HG02678 (cell line): ENCODE data around the gene GTSF1L.

ENCODE experiments used
- ATAC-seq: cut with Tn5 transposase; IDR thresholded peaks from one replicate; pipeline ENCODE4 v1.9.1; 2021; ENCODE audit warnings: mild to moderate bottlenecking, moderate library complexity; ENCODE audit not compliant: unreplicated experiment

The GTSF1L gene

GRCh38 chr20:43746344-43747137 lies 19.7 kb upstream of the GTSF1L start:
- ATAC-seq, result no peak

GRCh38 chr20:43744966-43745730 lies 18.3 kb upstream of the GTSF1L start:
- no peak for ATAC-seq

- no peak for ATAC-seq
Measured at GRCh38 chr20:43744151-43744611, 17.4 kb upstream of the GTSF1L start.

GRCh38 chr20:43740642-43741041 lies 13.8 kb upstream of the GTSF1L start:
- no peak for ATAC-seq

DNA sequence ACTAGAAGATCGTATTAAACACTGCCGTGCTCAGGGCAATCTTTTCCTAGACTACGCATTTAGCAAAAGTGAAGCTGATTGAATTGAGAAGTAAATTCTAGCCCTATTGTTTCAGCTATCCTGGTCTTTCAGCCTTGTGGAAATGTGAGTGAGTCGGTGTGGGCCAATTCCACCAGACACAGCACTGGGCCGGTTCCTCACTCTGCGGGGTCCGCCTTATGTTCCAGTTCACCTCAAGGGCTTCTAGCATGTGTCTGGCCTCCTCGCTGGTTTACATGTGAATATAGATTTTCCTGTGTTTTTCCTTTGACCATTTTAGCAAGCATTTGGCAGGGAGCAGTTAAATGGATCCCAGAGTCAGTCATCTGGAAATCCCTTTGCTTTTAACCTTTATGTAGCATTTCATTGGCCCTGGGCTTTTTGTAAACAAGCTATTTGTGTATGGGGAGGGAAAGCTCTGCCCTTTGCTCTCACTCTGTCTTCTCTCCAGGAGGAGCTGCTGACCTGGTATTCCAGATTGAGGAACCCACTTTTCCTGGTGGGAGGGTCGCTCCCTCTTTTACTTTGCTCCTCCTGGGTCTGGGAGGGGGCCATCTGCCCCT lies 12.4 kb upstream of the GTSF1L start:
- ATAC-seq, result no peak

DNA sequence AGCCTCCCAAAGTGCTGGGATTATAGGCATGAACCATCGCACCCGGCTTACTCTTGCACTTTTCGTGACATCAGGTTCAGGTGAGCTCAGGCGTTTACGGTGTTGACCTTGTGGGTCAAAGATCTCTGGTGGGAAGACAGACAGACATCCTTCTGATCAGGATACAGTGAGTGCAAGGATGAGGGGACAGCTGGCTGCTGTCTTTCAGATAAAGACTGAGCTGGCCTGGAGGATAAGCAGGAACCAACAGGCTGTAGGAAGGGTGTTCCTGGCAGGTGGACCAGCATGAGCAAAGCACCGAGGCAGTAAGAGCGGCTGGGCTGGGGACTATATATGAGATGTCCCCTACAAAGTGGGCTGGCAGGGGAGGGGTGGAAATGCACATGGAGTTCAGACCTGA lies 11.1 kb upstream of the GTSF1L start:
- ATAC-seq, result no peak

DNA sequence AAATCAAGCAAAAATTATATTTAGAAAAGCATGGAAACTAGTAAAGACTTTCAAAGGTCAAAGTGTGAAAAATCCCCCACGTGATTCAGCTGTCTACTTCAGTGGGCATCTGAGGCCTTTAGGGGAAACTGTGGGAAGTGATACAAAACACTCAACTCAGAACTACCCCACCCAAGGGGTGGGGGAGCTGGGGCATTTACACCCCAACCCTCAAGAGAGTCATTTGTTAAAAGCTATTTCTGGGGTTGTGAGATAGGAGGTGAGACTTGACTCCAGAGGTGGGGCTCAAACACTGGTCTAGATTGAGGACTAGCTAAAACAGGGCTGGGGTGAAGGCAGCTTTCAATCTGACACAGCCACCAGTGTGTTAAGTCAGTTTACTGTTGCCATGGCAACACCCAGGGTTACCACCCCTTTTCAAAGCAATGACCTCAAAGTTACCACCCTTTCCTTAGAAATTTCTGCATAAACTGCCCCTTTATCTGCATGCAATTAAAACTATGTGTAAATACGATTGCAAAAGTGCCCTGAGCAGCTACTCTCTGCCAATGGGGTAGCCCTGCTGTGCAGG lies 9.9 kb upstream of the GTSF1L start:
- ATAC-seq, result peak; percentile 72

DNA sequence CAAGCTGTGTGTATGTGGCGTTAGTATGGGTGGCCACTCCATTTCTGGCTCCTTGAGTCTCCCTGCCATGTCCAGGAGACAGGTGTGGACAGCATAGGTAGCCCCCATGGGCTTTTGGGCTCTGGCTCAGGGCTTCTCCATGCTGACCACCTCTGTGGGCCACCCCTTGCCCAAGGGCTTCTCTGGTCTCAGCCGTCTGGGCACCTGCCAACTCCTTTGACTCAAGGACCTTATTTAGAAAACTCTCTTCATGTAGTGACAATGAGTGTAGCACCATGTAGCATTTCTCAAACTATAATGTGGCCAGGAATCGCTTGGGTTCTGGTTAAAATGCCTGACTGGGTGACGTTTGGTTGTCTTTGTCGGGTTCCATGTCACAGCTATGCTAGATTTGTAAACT lies 5.1 kb upstream of the GTSF1L start:
- ATAC-seq, result no peak

DNA sequence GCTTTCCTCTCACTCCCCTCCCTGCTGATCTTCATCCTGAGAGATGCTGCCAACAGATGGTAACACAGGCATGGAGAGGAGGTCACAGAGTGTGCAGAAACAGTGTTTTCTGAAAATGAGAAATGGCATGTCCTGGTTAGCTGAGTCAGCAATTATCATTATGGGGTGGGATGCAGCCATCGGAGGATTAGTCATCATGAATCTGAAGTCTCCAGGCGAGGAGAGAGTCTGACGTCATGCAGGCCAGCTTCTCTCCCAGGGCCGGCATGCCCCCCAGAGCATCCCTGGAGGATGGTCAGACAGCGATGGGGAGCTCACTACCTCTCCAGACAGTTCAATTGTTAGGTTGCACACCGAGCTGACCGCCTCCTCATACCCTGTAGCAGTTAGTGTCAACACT lies 4.7 kb upstream of the GTSF1L start:
- ATAC-seq, result no peak

DNA sequence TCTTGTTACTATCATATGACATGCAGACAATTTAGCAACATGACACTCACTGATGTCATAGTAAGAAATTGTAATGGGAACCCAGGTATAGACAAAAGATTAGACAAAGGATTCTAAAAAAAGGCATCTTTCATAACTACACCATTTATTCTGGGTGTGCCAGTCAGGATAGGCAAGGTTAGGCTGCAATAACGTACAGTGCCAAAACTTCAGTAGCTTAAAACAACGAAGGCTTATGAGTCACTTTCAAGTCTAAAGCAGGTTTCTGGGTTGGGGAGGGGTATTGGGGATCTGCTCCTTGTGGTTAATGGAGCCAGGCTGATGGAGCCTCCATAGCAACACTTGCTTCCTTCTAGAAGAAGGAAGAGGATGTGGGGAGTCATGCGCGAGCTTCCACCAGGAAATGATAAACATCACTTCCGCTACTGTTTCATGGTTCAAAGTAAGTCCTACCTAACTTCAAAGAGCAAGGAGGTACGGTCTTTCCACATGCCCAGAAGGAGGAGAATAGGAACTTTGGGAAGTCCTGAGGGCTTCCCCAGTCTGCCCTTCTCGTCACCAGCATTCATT lies 2.0 kb upstream of the GTSF1L start:
- no peak for ATAC-seq

GRCh38 chr20:43727980-43728590 lies 1.3 kb upstream of the GTSF1L start:
- ATAC-seq, result peak; percentile 66

DNA sequence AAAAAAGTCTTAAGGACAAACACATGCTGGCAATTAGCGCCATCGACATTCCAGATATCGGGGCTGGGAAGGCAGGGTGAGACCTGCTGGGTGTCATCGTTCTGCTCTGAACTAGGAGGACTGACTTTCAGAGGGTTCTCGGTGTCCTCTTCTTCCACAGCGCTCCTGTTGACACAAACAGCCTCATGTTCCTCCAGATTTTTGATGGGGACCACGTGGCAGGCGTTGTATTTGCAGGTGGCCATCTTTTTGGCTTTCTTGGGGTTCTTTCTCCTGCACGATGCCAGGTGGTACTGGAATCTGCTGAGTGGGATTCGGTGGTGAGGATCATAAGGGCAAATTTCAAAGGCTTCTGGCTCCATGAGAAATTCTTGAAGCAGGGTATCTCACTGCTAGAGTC lies 469 bp downstream of the GTSF1L start:
- ATAC-seq, result no peak

DNA sequence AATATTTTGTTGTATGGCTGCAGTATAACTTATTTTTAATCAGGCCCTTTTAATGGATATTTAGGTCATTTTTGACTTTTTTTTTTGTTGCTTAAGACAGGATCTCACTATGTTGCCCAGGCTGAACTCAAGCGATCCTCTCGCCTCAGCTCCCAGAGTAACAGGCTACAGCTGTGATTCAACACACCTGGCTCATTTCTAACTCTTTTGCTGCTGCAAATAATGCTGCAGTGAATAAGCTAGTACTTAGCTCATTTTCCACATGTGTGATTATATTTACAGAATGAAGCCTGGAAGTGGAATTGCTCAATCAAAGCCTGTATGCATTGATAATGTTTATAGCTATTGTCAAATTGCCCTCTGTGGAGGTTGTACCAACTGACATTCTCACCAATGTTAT lies 1.1 kb downstream of the GTSF1L start:
- ATAC-seq, result no peak

GRCh38 chr20:43724383-43724782 lies 2.4 kb downstream of the GTSF1L start:
- no peak for ATAC-seq

- ATAC-seq, result no peak
Measured at GRCh38 chr20:43723735-43724134, 3.1 kb downstream of the GTSF1L start.

DNA sequence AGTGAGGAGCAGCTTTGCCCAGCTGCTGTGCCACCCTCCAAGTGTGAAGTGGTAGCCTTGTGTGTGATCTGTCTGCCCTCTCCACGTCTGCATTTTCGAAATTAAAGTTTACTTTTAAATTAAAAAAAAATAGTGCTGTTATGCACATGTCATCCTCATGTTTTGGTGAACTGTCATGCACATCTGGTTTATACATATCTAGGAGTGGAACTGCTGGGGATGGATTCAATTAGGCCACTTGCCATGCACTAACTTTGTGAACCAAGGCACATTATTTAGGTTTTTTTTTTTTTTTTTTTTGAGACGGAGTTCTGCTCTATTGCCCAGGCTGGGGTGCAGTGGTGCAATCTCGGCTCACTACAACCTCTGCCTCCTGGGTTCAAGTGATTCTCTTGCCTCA lies 3.6 kb downstream of the GTSF1L start:
- ATAC-seq, result no peak

GRCh38 chr20:43722153-43722505 lies 4.7 kb downstream of the GTSF1L start:
- ATAC-seq, result no peak

GRCh38 chr20:43721429-43722152 lies 5.2 kb downstream of the GTSF1L start:
- ATAC-seq, result no peak

- no peak for ATAC-seq
Measured at GRCh38 chr20:43721097-43721428, 5.7 kb downstream of the GTSF1L start.

GRCh38 chr20:43720007-43720406 lies 6.8 kb downstream of the GTSF1L start:
- ATAC-seq, result no peak
